ENCODE measurements around the gene PGBD5. TPM values are rescaled to one million over a fixed set of nuclear protein-coding genes. Genes with fewer than 3 reads are reported as not detected.

The PGBD5 gene
- total RNA-seq, 2 donors from 2014 or later, result 0.52 TPM; not detected in 1

- Mint-ChIP-seq H3K36me3 (ENCODE audit: low read depth) (no peaks in the 10 kb centered on the region), H3K27ac (no peak overlapping the region), H3K27me3 (peaks cover 34% of the 10 kb centered on the region), H3K9me3 (no peaks in the 10 kb centered on the region), H3K4me3 (no peak overlapping the region), H3K4me1 (no peaks in the 10 kb centered on the region)
- no peak for ATAC-seq (replicated peaks)
Observed at GRCh38 chr1:230395932-230396331, 30.2 kb downstream of the PGBD5 start.

GRCh38 chr1:230394741-230395140, 31.4 kb downstream of the PGBD5 start:
- no peaks in the 10 kb centered on the region for H3K9me3 Mint-ChIP-seq
- H3K27ac Mint-ChIP-seq, result no peak overlapping the region
- no peak for ATAC-seq (replicated peaks)
- no peaks in the 10 kb centered on the region for H3K36me3 Mint-ChIP-seq (ENCODE audit: low read depth)
- H3K4me1 Mint-ChIP-seq, result no peaks in the 10 kb centered on the region
- peaks cover 27% of the 10 kb centered on the region for H3K27me3 Mint-ChIP-seq
- no peak overlapping the region for H3K4me3 Mint-ChIP-seq

- H3K36me3 Mint-ChIP-seq (ENCODE audit: low read depth), result no peaks in the 10 kb centered on the region
- H3K4me3 Mint-ChIP-seq, result no peak overlapping the region
- H3K27ac Mint-ChIP-seq, result no peak overlapping the region
- no peak for ATAC-seq (replicated peaks)
- H3K4me1 Mint-ChIP-seq, result no peaks in the 10 kb centered on the region
- H3K27me3 Mint-ChIP-seq, result peaks cover 22% of the 10 kb centered on the region
- H3K9me3 Mint-ChIP-seq, result no peaks in the 10 kb centered on the region
Observed at GRCh38 chr1:230394134-230394533, 32.0 kb downstream of the PGBD5 start.

GRCh38 chr1:230393722-230394121, 32.4 kb downstream of the PGBD5 start:
- ATAC-seq (replicated peaks), result no peak
- no peaks in the 10 kb centered on the region for H3K4me1 Mint-ChIP-seq
- H3K9me3 Mint-ChIP-seq, result no peaks in the 10 kb centered on the region
- H3K27ac Mint-ChIP-seq, result no peak overlapping the region
- H3K36me3 Mint-ChIP-seq (ENCODE audit: low read depth), result no peaks in the 10 kb centered on the region
- peaks cover 22% of the 10 kb centered on the region for H3K27me3 Mint-ChIP-seq
- H3K4me3 Mint-ChIP-seq, result no peak overlapping the region

GRCh38 chr1:230392920-230393521, 33.1 kb downstream of the PGBD5 start:
- Mint-ChIP-seq H3K27ac (no peak overlapping the region), H3K4me3 (no peak overlapping the region), H3K4me1 (no peaks in the 10 kb centered on the region), H3K36me3 (ENCODE audit: low read depth) (no peaks in the 10 kb centered on the region), H3K9me3 (no peaks in the 10 kb centered on the region), H3K27me3 (peaks cover 19% of the 10 kb centered on the region)
- no peak for ATAC-seq (replicated peaks)

GRCh38 chr1:230392536-230392909, 33.6 kb downstream of the PGBD5 start:
- H3K36me3 Mint-ChIP-seq (ENCODE audit: low read depth), result no peaks in the 10 kb centered on the region
- ATAC-seq (replicated peaks), result no peak
- no peaks in the 10 kb centered on the region for H3K4me1 Mint-ChIP-seq
- H3K4me3 Mint-ChIP-seq, result no peak overlapping the region
- no peak overlapping the region for H3K27ac Mint-ChIP-seq
- H3K9me3 Mint-ChIP-seq, result no peaks in the 10 kb centered on the region
- peaks cover 20% of the 10 kb centered on the region for H3K27me3 Mint-ChIP-seq

GRCh38 chr1:230391776-230392535, 34.2 kb downstream of the PGBD5 start:
- no peak overlapping the region for H3K4me3 Mint-ChIP-seq
- H3K27ac Mint-ChIP-seq, result no peak overlapping the region
- no peaks in the 10 kb centered on the region for H3K9me3 Mint-ChIP-seq
- H3K27me3 Mint-ChIP-seq, result peaks cover 16% of the 10 kb centered on the region
- ATAC-seq (replicated peaks), result no peak
- no peaks in the 10 kb centered on the region for H3K4me1 Mint-ChIP-seq
- H3K36me3 Mint-ChIP-seq (ENCODE audit: low read depth), result no peaks in the 10 kb centered on the region

GRCh38 chr1:230390371-230390770, 35.8 kb downstream of the PGBD5 start:
- no peaks in the 10 kb centered on the region for H3K4me1 Mint-ChIP-seq
- ATAC-seq (replicated peaks), result no peak
- no peak overlapping the region for H3K27ac Mint-ChIP-seq
- H3K36me3 Mint-ChIP-seq (ENCODE audit: low read depth), result no peaks in the 10 kb centered on the region
- no peak overlapping the region for H3K4me3 Mint-ChIP-seq
- H3K9me3 Mint-ChIP-seq, result no peaks in the 10 kb centered on the region
- peaks cover 11% of the 10 kb centered on the region for H3K27me3 Mint-ChIP-seq

- no peaks in the 10 kb centered on the region for H3K4me1 Mint-ChIP-seq
- no peaks in the 10 kb centered on the region for H3K9me3 Mint-ChIP-seq
- H3K27ac Mint-ChIP-seq, result no peak overlapping the region
Observed at GRCh38 chr1:230387876-230388275, 38.3 kb downstream of the PGBD5 start.

GRCh38 chr1:230387296-230387695, 38.8 kb downstream of the PGBD5 start:
- no peak for ATAC-seq (replicated peaks)
- no peaks in the 10 kb centered on the region for H3K4me1 Mint-ChIP-seq
- no peaks in the 10 kb centered on the region for H3K36me3 Mint-ChIP-seq (ENCODE audit: low read depth)
- H3K27ac Mint-ChIP-seq, result no peak overlapping the region
- peaks cover 14% of the 10 kb centered on the region for H3K27me3 Mint-ChIP-seq
- H3K4me3 Mint-ChIP-seq, result no peak overlapping the region
- no peaks in the 10 kb centered on the region for H3K9me3 Mint-ChIP-seq

More at GRCh38 chr1:230387876-230388275, 38.3 kb downstream of the PGBD5 start:
- Mint-ChIP-seq H3K4me3 (no peak overlapping the region), H3K27me3 (peaks cover 17% of the 10 kb centered on the region), H3K36me3 (ENCODE audit: low read depth) (no peaks in the 10 kb centered on the region)
- ATAC-seq (replicated peaks), result no peak

GRCh38 chr1:230386637-230387262, 39.4 kb downstream of the PGBD5 start:
- peaks cover 16% of the 10 kb centered on the region for H3K27me3 Mint-ChIP-seq
- H3K27ac Mint-ChIP-seq, result no peak overlapping the region
- no peak for ATAC-seq (replicated peaks)
- no peaks in the 10 kb centered on the region for H3K36me3 Mint-ChIP-seq (ENCODE audit: low read depth)
- H3K4me1 Mint-ChIP-seq, result peaks cover 3% of the 10 kb centered on the region
- H3K4me3 Mint-ChIP-seq, result no peak overlapping the region
- no peaks in the 10 kb centered on the region for H3K9me3 Mint-ChIP-seq

- H3K27ac Mint-ChIP-seq, result no peak overlapping the region
- H3K36me3 Mint-ChIP-seq (ENCODE audit: low read depth), result no peaks in the 10 kb centered on the region
- H3K4me3 Mint-ChIP-seq, result no peak overlapping the region
- peaks cover 13% of the 10 kb centered on the region for H3K27me3 Mint-ChIP-seq
- peaks cover 5% of the 10 kb centered on the region for H3K4me1 Mint-ChIP-seq
- no peaks in the 10 kb centered on the region for H3K9me3 Mint-ChIP-seq
- no peak for ATAC-seq (replicated peaks)
Observed at GRCh38 chr1:230385930-230386329, 40.2 kb downstream of the PGBD5 start.

- Mint-ChIP-seq H3K27me3 (peaks cover 13% of the 10 kb centered on the region), H3K4me3 (no peak overlapping the region), H3K27ac (no peak overlapping the region), H3K9me3 (no peaks in the 10 kb centered on the region), H3K36me3 (ENCODE audit: low read depth) (no peaks in the 10 kb centered on the region), H3K4me1 (peaks cover 5% of the 10 kb centered on the region)
- ATAC-seq (replicated peaks), result no peak
Observed at GRCh38 chr1:230385158-230385450, 41.0 kb downstream of the PGBD5 start.

GRCh38 chr1:230384380-230385157, 41.6 kb downstream of the PGBD5 start:
- Mint-ChIP-seq H3K4me3 (no peak overlapping the region), H3K4me1 (peaks cover 5% of the 10 kb centered on the region), H3K9me3 (peaks cover 4% of the 10 kb centered on the region), H3K27me3 (peaks cover 15% of the 10 kb centered on the region), H3K27ac (no peak overlapping the region), H3K36me3 (ENCODE audit: low read depth) (no peaks in the 10 kb centered on the region)
- no peak for ATAC-seq (replicated peaks)
